HG03575 (cell line): ENCODE results near the gene CTDSPL.
"Not testable (repeated sequence)": the region's sequence is repeated elsewhere in the genome, so short reads cannot be mapped to it uniquely, and the experiment has no call there.

Experiments used
- ATAC-seq: cut with Tn5 transposase; IDR thresholded peaks from one replicate; pipeline ENCODE4 v1.9.1; 2021; ENCODE audit not compliant: unreplicated experiment, insufficient number of reproducible peaks, low FRiP score; ENCODE audit errors: extremely low read depth

CTDSPL gene

DNA sequence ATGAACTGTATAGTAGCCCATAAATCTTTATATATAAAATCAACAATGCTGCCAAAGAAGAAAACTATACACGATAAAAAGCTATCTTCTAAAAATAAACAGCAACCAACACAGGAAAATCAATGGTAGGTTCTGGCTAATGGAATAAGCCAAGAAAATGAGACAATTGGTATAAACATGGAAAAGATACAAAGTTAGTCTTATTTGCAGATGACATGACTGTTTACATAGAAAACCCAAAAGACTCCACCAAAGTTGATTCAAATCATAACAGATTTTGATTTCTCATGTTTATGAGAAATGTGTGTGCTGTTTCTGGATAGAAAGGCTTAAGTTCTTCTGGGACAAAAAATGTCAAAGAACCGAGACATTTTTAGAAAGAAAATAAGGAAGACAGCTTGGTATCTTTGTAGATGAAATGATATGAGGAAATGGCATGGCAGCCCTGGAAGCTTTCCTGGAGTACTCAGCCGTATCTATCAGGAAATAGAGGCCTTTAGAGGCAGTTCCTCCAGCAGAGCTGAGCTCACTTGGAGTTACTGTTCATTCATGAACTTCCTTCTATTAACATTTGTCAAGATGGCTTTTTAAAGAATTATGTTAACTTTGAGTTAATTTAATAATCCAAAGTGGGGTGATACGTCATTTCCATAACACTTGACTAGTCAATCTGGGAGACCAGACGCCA lies 92.2 kb downstream of the CTDSPL start:
- ATAC-seq, result no peak

- ATAC-seq, result no peak
Observed at GRCh38 chr3:37954881-37955280, 93.2 kb downstream of the CTDSPL start.

- ATAC-seq, result no peak
Observed at GRCh38 chr3:37955918-37956707, 94.4 kb downstream of the CTDSPL start.

DNA sequence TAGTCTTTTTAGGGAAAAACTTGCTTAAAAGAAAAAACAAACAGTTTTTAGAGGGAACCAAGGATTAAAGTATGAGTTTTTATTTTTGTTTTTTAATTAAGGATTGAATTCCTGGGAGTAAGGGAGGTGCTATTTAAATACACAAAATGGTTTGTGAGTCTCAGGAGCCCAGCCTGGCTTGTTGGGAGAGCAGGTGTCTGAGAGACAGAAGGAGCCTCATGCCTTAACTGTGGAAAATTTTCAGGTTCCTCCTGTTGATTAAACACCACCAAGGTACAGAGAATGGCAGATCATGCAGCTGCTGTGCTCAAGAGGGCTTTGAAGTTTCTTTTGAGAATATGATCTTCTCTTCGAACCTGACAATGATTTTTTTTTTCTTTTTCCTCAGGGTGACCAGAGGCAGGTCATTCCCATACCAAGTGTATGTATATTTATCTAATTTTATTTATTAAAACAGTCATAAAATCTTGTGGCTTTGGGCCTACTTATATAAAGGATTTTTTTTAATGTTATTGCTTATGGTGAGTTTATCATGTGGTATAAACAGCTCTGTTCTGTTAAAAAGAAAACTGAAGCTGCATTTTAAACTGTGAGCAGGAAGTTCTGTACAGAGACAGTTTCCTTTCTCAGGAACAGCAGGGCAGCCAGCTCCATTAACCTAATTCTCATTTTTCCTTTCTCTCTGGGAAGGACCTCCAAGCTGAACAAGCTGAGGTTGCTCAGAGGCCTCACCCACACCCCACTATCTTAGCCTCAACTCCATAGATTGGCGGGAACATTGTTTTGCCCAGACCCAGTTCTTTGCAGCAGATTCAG lies 95.3 kb downstream of the CTDSPL start:
- ATAC-seq, result no peak

DNA sequence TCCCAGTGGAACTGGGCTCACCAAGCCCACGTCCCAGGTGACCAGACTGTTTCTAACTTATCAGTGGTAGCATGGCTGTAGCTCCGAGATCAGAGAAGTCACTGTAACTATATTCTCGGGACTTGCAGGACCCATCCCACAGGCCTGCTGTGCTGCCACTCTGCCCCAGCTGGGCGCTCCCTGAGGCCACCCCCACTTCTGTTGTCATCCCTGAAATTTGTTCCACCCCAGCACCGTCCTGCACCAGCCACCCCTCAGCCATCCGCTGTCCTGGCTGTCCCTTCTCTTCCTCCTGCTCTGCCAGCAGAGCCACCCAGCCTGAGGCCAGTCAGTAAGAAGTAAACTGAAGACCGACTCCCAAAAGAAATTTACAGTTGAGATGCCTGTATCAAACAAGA lies 95.9 kb downstream of the CTDSPL start:
- no peak for ATAC-seq

GRCh38 chr3:37961622-37962431 lies 100.1 kb downstream of the CTDSPL start:
- ATAC-seq, result no peak

GRCh38 chr3:37963016-37963415 lies 101.3 kb downstream of the CTDSPL start:
- ATAC-seq, result no peak

GRCh38 chr3:37963635-37964034 lies 102.0 kb downstream of the CTDSPL start:
- ATAC-seq, result no peak

DNA sequence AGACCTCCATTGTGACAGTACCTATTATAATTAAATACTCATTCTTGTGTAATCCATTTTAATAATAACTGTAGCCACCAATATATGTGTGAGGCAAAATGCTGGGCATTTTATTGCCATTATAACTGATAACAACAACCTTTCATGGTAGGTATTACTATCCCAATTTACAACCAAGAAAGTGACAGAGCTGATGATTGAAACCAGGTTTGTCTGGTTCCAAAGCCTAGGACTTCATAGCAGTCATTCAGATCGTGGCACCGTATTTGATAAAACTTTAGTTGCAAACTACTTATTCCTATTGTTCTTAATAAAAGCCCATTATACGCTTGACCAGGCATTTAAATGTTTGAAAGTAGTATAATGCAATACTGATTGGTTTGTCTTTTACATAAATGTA lies 102.5 kb downstream of the CTDSPL start:
- no peak for ATAC-seq

GRCh38 chr3:37964716-37965115 lies 103.0 kb downstream of the CTDSPL start:
- ATAC-seq, result no peak

GRCh38 chr3:37967260-37967881 lies 105.7 kb downstream of the CTDSPL start:
- no peak for ATAC-seq

GRCh38 chr3:37968199-37968598 lies 106.5 kb downstream of the CTDSPL start:
- ATAC-seq, result no peak

DNA sequence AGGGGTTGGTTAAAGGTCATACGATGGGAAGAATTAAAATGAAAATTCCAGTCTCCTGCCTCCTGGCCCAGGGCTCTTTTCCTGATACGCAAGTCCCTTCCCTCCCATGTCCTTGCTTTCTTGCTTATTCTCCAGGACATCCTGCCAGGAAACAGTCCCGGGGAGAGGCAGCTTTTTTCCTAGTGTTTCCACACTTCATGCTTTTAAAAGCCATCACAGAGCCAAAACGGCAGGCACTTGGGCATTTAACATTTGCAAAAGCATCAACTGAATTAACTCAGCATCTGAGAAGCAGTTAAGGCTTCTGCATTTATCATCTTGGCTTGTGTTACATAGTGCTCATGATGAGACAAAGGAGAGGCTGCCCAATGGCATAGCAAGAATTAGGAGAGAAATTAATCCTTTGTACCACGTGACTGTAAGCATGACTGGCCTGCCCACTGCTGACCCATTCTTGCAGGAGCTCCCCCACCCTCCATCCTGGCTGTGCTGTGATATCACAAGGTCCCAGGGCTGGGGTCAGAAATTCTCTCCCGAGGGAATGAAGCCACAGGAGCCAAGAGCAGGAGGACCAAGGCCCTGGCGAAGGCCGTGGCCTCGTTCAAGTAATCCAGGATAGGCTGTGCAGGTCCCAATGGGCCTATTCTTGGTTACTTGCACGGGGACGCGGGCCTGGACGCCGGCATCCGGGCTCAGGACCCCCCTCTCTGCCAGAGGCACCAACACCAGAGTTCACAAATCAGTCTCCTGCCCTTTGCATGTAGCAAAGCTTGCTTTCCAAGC lies 107.3 kb downstream of the CTDSPL start:
- ATAC-seq, result no peak

- no peak for ATAC-seq
Observed at GRCh38 chr3:37969596-37970100, 108.0 kb downstream of the CTDSPL start.

GRCh38 chr3:37970802-37971201 lies 109.1 kb downstream of the CTDSPL start:
- no peak for ATAC-seq

DNA sequence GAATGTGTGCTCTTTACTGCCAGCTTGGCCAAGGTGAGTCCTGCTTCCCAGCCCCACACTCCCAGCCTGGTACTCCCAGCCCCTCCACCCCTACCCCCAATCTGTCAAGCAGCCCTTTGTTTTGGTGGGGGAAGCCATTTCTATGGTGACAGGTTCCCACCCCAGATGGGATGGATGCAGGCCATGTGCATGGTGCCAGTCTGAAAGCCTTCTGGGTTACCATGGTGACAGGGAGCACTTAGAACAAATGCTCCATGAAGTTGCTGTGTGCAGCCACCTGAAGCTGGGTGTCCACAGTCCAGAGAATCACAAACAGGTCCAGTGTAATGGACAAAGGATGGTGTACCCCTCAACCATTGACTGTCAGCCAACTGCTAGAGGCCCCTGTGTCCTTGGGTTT lies 109.8 kb downstream of the CTDSPL start:
- no peak for ATAC-seq

DNA sequence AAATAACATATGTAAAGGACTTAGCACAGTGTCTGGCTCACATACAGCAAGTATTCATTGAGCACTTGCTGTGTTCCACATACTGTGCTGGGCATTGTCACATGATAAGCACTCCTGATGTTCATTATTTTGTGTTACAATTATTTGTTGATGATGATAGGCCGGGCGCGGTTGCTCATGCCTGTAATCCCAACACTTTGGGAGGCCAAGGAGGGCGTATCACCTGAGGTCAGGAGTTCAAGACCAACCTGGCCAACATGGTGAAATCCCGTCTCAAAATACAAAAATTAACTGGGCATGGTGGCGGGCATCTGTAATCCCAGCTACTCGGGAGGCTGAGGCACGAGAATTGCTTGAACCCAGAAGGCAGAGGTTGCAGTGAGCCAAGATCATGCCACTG lies 110.4 kb downstream of the CTDSPL start:
- not testable (repeated sequence) for ATAC-seq
